Keratinocyte (primary cell): ENCODE measurements around the gene LAMA1.

Experiments used
- EZH2 ChIP-seq: IDR thresholded peaks from one replicate; pipeline ENCODE4 v1.6.1; 2012; ENCODE audit warnings: inconsistent platforms, mild to moderate bottlenecking, low read length, moderate library complexity
- TF ChIP-seq, protein P1 (sequence below), 3 experiments: IDR thresholded peaks in 1 of 3; conservative IDR thresholded peaks in 1 of 3; optimal IDR thresholded peaks in 1 of 3; 2 replicates in 2 of 3; 3 replicates in 1 of 3; pipeline versions ENCODE3 to v1.5.1; 2011; ENCODE audit warnings: low read length in 3 of 3, mild to moderate bottlenecking in 3 of 3, moderate library complexity in 2 of 3, control low read depth in 1 of 3, inconsistent platforms in 1 of 3; ENCODE audit not compliant: insufficient read depth in 2 of 3; ENCODE audit errors: extremely low read depth in 1 of 3

DNA sequence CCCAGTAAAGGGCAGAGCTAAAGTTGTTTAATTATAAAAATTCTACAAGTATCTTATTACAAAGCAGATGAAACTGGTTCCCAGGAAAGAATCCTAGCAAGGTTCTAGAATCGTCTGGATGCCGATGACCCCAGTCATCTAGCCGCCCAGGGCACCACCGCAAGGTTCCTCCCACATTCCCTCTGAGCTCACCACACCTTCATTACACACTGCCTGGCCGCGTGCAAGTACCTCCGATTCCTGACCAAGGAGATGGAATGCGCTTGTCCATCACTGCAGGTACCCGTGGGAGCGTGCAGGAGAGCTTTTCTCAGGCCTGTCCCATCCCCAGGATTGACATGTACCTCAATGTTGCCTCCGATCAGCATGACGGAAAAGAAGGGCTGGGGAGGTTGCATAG is 158.5 kb downstream of the LAMA1 start:
- TF ChIP-seq, protein P1, sequence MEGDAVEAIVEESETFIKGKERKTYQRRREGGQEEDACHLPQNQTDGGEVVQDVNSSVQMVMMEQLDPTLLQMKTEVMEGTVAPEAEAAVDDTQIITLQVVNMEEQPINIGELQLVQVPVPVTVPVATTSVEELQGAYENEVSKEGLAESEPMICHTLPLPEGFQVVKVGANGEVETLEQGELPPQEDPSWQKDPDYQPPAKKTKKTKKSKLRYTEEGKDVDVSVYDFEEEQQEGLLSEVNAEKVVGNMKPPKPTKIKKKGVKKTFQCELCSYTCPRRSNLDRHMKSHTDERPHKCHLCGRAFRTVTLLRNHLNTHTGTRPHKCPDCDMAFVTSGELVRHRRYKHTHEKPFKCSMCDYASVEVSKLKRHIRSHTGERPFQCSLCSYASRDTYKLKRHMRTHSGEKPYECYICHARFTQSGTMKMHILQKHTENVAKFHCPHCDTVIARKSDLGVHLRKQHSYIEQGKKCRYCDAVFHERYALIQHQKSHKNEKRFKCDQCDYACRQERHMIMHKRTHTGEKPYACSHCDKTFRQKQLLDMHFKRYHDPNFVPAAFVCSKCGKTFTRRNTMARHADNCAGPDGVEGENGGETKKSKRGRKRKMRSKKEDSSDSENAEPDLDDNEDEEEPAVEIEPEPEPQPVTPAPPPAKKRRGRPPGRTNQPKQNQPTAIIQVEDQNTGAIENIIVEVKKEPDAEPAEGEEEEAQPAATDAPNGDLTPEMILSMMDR (optimal IDR thresholded peaks at IDR 0.05 in 1 of 3, IDR thresholded peaks at IDR 0.05 in 1 of 3, conservative IDR thresholded peaks at IDR 0.05 in 1 of 3; ENCODE audit: extremely low read depth in 1 of 3, insufficient read depth in 2 of 3, low read length in 3 of 3) = no peak
- no peak for TF ChIP-seq EZH2
